OCI-LY3 (cell line): Measurements from ENCODE around the gene WIZ.

Experiments
- EZH2phosphoT487 ChIP-seq: fragments of 200-600 bp; shearing (Covaris generic); IDR thresholded peaks from 2 replicates; pipeline ENCODE4 v1.6.1; 2018; ENCODE audit warnings: antibody characterized with exemption, mixed run types, low read depth
- TF ChIP-seq, protein P1 (sequence below): fragments of 200-600, 300-600 bp; sonication (generic); IDR thresholded peaks from 2 replicates; pipeline ENCODE4 v1.5.1; 2014; ENCODE audit warnings: antibody characterized with exemption, low read length, low read depth

DNA sequence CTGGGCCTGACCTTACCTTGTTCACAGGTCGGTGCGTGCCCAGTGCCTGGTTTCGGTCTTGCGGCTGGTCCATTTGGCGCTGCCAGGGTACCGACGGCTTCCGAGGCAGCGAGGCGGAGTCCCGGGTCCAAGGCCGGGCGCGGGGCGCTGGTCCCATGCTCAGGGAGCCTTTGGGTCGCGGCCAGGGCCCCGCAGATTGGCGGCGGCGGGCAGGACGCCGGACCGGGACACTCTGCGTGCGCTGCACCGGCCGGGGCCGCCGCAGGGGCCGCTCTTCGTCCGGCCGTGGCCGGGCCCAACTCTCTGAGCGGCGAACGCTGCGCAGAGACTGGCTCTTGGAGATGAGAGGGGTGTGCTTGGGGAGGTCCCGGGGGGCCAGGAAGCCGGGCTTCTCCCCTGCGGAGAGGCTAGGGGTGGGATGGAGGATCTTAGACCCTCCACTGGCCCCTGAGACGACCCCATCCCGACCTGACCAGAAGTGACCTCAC, 3.4 kb upstream of the WIZ start:
- TF ChIP-seq, protein P1, sequence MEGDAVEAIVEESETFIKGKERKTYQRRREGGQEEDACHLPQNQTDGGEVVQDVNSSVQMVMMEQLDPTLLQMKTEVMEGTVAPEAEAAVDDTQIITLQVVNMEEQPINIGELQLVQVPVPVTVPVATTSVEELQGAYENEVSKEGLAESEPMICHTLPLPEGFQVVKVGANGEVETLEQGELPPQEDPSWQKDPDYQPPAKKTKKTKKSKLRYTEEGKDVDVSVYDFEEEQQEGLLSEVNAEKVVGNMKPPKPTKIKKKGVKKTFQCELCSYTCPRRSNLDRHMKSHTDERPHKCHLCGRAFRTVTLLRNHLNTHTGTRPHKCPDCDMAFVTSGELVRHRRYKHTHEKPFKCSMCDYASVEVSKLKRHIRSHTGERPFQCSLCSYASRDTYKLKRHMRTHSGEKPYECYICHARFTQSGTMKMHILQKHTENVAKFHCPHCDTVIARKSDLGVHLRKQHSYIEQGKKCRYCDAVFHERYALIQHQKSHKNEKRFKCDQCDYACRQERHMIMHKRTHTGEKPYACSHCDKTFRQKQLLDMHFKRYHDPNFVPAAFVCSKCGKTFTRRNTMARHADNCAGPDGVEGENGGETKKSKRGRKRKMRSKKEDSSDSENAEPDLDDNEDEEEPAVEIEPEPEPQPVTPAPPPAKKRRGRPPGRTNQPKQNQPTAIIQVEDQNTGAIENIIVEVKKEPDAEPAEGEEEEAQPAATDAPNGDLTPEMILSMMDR = no peak
- no peak for TF ChIP-seq EZH2phosphoT487
